ENCODE measurements around the gene RAPGEF1. TPM values are rescaled to one million over a fixed set of nuclear protein-coding genes. Genes with fewer than 3 reads are reported as not detected.

RAPGEF1 gene
- total RNA-seq, 2 donors from 2014 or later = 28.6 to 63.8 TPM

DNA sequence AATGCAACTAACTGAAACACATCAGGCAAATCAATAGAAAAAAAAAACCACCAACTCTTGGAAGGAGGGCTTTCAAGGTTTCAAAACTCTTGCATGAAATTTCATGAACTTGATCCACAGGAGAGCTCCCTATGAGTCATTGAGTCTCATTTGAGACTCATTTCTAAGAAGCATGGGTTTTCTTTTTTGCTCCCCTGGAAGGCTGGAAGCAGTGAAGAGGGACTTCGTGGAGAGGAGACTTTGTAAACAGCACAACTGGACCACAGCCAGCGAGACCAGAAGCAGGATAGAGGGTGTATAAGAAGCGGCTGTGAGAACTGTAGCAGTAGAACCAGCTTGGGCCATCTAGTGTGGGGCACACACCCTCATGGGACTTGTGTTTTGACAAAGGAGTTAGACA, 41.2 kb upstream of the RAPGEF1 start:
- no peaks in the 10 kb centered on the region for H3K27me3 ChIP-seq (replicated peaks; ENCODE audit: insufficient read depth)
- DNase-seq (ENCODE audit: low spot score) = no peak
- no peaks in the 10 kb centered on the region for H3K4me1 ChIP-seq (replicated peaks)
- intact Hi-C loops (cut with DNase I) = no loop called here
- TF ChIP-seq, protein P1, sequence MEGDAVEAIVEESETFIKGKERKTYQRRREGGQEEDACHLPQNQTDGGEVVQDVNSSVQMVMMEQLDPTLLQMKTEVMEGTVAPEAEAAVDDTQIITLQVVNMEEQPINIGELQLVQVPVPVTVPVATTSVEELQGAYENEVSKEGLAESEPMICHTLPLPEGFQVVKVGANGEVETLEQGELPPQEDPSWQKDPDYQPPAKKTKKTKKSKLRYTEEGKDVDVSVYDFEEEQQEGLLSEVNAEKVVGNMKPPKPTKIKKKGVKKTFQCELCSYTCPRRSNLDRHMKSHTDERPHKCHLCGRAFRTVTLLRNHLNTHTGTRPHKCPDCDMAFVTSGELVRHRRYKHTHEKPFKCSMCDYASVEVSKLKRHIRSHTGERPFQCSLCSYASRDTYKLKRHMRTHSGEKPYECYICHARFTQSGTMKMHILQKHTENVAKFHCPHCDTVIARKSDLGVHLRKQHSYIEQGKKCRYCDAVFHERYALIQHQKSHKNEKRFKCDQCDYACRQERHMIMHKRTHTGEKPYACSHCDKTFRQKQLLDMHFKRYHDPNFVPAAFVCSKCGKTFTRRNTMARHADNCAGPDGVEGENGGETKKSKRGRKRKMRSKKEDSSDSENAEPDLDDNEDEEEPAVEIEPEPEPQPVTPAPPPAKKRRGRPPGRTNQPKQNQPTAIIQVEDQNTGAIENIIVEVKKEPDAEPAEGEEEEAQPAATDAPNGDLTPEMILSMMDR (IDR thresholded peaks at IDR 0.05) = no peak
- no peak for TF ChIP-seq POLR2A (IDR thresholded peaks at IDR 0.05)
- TF ChIP-seq POLR2AphosphoS5 (IDR thresholded peaks at IDR 0.05) = no peak
- no peak overlapping the region for H3K27ac ChIP-seq
- 39% methylated on average over 3 of the region's 3 CpGs for WGBS
- H3K9me3 ChIP-seq = no peaks in the 10 kb centered on the region
- no peaks in the 10 kb centered on the region for H3K36me3 ChIP-seq
- H3K4me3 ChIP-seq = no peak overlapping the region

DNA sequence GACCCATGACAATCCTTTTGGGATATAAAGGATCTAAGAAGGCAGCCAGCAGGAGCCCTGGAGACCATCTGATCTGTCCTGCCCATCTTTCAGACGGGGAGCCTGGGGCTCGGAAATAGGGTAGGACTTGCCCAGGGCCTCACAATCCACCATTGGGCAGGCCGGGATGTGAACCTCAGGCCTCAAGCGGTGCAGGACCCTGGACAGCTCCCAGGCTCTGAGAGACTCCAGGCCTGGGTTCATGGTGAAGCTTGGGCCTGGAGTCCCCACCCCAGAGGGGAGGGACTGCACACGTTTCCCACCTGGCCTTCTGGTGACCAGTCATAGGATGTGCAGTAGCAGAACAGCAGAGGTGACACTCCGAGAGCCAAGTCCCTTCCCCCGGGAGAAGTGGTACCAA, 36.6 kb upstream of the RAPGEF1 start:
- 0% methylated on average over 7 of the region's 7 CpGs for WGBS
- Histone ChIP-seq H3K4me3 (no peak overlapping the region), H3K27me3 (replicated peaks; ENCODE audit: insufficient read depth) (no peaks in the 10 kb centered on the region)

DNA sequence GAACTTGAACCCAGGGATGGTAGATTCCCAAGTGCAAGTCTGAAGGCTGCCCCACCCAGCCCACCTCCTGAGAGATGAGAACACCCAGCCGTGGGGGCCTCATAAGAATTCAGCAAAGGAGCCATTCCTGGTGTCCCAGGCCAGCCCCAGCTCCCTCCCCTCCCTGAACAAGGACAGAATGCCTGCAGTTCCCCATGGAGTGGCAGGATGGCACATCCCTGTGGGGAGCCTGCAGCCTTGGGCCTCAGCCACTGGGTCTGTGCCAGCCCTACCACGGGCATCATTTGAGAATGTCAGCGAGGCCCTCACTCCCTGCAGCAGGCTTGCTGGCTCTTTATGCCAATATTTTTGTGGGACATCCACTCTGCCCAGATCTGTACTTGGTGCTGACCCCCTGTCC, 36.2 kb upstream of the RAPGEF1 start:
- H3K27ac ChIP-seq = no peak overlapping the region
- H3K36me3 ChIP-seq = no peaks in the 10 kb centered on the region
- TF ChIP-seq, protein P1 (IDR thresholded peaks at IDR 0.05) = no peak
- TF ChIP-seq POLR2AphosphoS5 (IDR thresholded peaks at IDR 0.05) (no peak), POLR2A (IDR thresholded peaks at IDR 0.05) (no peak)
- no peaks in the 10 kb centered on the region for H3K4me1 ChIP-seq (replicated peaks)
- H3K27me3 ChIP-seq (replicated peaks; ENCODE audit: insufficient read depth) = no peaks in the 10 kb centered on the region
- no peak for DNase-seq (ENCODE audit: low spot score)
- intact Hi-C loops (cut with DNase I) = no loop called here
- H3K4me3 ChIP-seq = no peak overlapping the region
- H3K9me3 ChIP-seq = no peaks in the 10 kb centered on the region
- WGBS = 36% methylated on average over 3 of the region's 3 CpGs

More for the DNA sequence above, 36.6 kb upstream of the RAPGEF1 start:
- Histone ChIP-seq H3K36me3 (no peaks in the 10 kb centered on the region), H3K9me3 (no peaks in the 10 kb centered on the region), H3K27ac (no peak overlapping the region), H3K4me1 (replicated peaks) (no peaks in the 10 kb centered on the region)
- TF ChIP-seq POLR2A (IDR thresholded peaks at IDR 0.05) (no peak), POLR2AphosphoS5 (IDR thresholded peaks at IDR 0.05) (no peak)
- TF ChIP-seq, protein P1 (IDR thresholded peaks at IDR 0.05) = no peak
- DNase-seq (ENCODE audit: low spot score) = no peak
- intact Hi-C loops (cut with DNase I) = no loop called here

- Histone ChIP-seq H3K27me3 (replicated peaks; ENCODE audit: insufficient read depth) (peaks cover 2% of the 10 kb centered on the region), H3K9me3 (no peaks in the 10 kb centered on the region), H3K36me3 (no peaks in the 10 kb centered on the region), H3K27ac (no peak overlapping the region), H3K4me3 (no peak overlapping the region), H3K4me1 (replicated peaks) (no peaks in the 10 kb centered on the region)
- TF ChIP-seq POLR2AphosphoS5 (IDR thresholded peaks at IDR 0.05) (no peak), POLR2A (IDR thresholded peaks at IDR 0.05) (no peak)
- TF ChIP-seq, protein P1 (IDR thresholded peaks at IDR 0.05) = no peak
- WGBS = 80% methylated on average over 6 of the region's 6 CpGs
- no peak for DNase-seq (ENCODE audit: low spot score)
- intact Hi-C loops (cut with DNase I) = no loop called here
These were observed 34.8 kb upstream of the RAPGEF1 start for GRCh38 chr9:131774636-131775035.

GRCh38 chr9:131773911-131774379, 34.1 kb upstream of the RAPGEF1 start:
- Histone ChIP-seq H3K4me1 (replicated peaks) (no peaks in the 10 kb centered on the region), H3K36me3 (no peaks in the 10 kb centered on the region), H3K9me3 (no peaks in the 10 kb centered on the region), H3K27ac (no peak overlapping the region), H3K4me3 (no peak overlapping the region), H3K27me3 (replicated peaks; ENCODE audit: insufficient read depth) (peaks cover 2% of the 10 kb centered on the region)
- DNase-seq (ENCODE audit: low spot score) = peak; percentile 31
- intact Hi-C loops (cut with DNase I) = no loop called here
- TF ChIP-seq POLR2AphosphoS5 (IDR thresholded peaks at IDR 0.05) (no peak), POLR2A (IDR thresholded peaks at IDR 0.05) (no peak)
- WGBS = 19% methylated on average over 6 of the region's 6 CpGs
